Anterior cingulate cortex (tissue), 58 donors: ENCODE measurements around the gene CROCC2.
A peak's percentile ranks its signal among the peaks of the same experiment; 100 is the strongest.

Experiments
- DNase-seq, 58 donors: peaks; one replicate each; lab custom pipeline; 2025; lab: John Stamatoyannopoulos, UW

The CROCC2 gene

GRCh38 chr2:240981871-240982800 is 76.0 kb downstream of the CROCC2 start:
- no peak for DNase-seq

DNA sequence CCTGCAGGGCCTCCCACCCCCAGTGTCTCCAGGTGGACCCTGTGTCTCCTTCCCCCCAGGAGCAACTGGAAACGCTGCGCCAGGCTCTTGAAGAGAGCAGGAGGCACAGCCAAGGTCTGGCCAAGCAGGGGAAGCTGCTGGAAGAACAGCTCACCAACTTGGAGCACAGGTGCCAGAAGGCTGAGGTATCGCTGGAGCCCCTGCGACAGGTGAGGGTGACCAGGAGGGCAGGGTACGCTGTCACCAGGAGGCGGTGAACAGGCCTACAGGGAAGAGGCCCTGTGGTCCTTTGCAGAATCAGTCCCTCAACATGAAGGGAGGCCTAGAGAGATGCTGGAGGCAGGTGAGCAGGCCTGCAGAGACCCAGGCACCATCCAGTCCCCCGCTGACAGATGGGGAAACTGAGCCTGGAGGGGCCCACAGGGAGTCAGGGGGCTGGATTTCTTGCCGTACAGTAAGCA is 76.7 kb downstream of the CROCC2 start:
- DNase-seq = no peak

- peak in 1 of 58 donors; percentile 54 for DNase-seq
Observed at GRCh38 chr2:240983361-240983995, 77.3 kb downstream of the CROCC2 start.

DNA sequence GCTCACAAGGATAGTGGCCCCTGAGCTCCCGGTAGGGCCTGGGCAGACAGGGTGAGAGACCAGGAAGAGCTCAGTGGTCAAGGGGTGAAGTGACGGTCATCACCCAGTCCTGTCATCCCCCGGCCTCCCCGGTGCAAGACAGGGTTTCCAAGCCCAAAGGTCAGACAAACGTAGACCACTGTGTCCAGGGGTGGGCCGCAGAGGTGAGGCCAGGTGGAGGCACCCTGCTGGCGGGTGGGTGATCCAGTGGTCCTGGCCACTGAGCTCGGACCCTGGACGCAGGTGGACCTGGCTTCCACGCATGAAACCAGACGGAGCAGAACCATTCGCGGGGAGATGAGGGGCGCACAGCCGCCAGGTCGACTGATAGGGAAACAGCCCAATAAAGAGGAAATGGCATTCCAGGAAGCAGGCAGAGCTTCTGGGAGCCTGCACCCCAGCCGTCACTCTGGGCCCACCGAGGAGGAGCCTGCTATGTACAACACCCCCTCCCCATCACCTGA is 77.9 kb downstream of the CROCC2 start:
- no peak for DNase-seq

DNA sequence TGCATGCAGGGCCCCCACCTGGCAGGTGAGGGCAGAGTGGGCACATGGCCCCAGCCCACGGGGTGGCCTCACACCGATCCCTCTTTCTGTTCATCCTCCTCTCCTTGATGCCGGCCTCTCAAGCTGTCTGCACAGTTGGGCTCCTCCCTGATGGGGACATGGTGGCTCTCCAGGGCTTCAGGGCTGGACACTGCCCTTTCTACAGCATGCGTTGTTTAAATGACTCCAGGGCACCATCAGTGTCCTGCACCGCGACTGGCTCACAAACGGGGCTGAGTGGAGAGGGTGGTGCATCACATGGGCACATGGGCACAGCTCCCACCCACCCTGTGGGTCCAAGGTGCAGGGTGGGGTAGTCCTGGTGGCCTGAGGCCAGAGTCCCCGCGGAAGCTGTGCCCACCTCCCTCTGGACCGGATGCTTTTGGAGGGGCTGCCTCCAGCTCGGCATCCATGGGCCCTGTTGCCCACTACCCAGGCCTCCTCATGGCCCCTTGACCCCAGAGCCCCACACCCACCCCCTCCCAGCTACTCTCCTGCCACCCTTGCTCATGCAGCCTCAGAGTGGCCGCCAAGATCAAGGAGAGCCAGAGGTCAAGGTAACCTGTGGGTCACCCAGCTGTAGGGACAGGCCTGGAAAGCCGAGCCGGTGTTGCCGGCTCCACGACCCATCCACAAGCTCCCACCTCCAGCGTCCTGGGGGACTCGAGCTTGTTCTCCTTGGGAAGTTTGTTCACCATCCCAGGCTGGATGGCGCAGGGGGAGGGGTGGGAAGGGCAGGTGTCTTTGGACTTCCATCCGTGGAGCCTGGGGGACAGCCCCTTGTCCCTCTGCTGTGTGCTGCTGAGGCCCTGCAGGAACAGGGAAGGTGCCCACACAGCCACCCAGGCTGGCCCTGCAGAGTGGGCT is 80.0 kb downstream of the CROCC2 start:
- no peak for DNase-seq

GRCh38 chr2:240986787-240987411 is 80.8 kb downstream of the CROCC2 start:
- peak in 2 of 58 donors; percentile 43 to 45 for DNase-seq

DNA sequence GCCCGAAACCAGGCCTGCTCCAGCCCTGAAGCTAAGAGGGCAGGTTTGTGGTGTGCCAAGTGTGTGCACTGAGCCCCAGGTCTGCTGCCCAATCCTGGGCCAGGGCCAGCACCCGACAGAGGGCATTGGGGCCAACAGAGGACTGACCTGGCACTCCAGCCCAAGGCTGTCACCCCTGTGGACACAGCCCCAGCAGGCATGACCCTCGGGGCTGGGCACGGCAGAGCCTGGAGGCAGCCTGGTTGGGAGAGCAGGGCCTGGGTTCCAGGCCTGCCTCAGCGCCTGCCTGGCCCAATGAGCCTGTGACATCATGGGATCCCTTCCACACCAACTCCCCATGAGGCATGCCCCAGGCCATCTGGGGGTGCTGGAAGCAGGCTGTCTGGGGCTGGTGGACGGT is 81.5 kb downstream of the CROCC2 start:
- DNase-seq = no peak

- no peak for DNase-seq
Observed at GRCh38 chr2:240988146-240988545, 82.0 kb downstream of the CROCC2 start.

DNA sequence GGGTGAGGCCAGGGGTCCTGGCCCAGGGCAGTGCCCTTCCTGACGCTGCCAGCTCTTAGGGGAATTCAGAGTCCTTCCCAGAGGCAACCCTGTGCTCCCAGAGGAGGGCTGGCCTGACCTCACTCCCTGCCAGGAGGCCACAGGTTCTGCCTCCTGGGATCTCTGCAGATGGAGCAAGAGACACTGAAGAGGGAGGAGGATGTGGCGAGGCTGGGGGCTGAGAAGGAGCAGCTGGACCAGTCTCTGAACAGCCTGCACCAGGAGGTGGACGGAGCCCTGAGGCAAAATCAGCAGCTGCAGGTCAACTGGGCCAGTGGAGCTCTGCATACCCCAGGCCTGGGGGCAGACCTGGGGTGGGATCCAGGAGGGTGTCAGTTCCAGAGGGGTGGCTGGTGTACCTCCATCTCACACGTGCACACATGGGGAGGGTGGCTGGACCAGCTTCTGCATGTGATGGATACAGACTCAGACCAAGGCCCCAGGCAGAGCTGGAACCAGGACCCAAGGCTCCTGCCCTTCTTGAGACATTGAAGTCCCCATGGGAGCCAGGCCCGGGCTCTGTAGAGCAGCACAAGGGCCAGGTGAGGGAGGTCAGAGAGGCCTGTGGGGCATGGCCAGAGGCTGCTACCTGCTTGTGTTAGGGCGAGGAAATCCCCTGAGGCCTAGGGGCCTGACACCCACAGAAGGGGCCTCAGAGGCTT is 82.6 kb downstream of the CROCC2 start:
- no peak for DNase-seq

- no peak for DNase-seq
Observed at GRCh38 chr2:240989451-240990265, 83.5 kb downstream of the CROCC2 start.

DNA sequence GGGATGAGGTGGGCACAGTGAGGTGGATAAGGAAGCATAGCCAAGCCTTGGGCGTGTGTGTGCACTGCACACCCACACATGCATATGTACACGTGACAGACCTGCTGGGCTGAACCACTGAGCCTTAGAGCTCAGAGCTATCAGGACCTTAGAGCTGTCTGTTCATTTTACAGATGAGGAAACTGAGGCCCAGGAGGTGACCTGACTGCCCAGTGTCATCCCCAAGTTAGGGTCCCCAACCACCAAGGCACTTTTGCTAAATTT is 84.1 kb downstream of the CROCC2 start:
- no peak for DNase-seq

- DNase-seq = no peak
Observed at GRCh38 chr2:240990726-240991377, 84.7 kb downstream of the CROCC2 start.

GRCh38 chr2:240991378-240992263 is 85.5 kb downstream of the CROCC2 start:
- peak in 44 of 58 donors; percentile 14 to 88 (median 60) for DNase-seq

DNA sequence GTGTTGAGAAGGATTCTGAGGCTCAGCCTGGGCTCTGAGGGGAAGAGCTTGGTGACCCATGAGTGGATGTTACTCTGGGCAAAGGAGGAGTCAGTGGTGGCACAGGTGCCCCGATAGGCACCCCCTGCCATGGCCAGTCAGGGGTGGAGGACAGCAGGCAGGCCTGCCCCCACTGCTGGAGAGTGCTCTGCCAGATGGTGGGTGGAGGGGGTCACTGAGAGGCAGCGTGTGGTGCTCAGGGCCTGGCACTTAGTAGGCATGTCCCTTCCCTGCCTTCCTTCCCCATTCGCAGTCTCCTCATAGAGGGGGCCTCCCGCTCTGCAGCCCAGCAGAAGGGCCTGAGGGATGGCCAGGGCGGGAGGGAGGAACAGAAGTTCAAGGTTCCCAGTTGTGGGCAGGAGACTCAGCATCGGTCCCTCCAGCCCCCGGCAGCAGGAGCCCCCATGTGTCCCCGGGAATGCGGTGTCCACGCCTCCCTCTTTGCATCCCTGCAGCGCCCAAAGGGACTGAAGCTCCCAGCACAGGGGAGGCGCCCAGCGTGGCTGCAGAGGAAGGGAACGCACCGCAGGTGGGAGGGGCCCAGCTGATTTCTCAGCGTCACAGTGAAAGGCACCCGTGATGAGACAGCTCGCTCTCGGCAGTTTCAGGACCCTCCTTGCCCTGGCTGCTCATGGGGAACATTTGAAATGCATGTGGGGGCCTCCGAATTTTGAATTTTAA is 86.6 kb downstream of the CROCC2 start:
- peak in 4 of 58 donors; percentile 24 to 57 (median 44) for DNase-seq

DNA sequence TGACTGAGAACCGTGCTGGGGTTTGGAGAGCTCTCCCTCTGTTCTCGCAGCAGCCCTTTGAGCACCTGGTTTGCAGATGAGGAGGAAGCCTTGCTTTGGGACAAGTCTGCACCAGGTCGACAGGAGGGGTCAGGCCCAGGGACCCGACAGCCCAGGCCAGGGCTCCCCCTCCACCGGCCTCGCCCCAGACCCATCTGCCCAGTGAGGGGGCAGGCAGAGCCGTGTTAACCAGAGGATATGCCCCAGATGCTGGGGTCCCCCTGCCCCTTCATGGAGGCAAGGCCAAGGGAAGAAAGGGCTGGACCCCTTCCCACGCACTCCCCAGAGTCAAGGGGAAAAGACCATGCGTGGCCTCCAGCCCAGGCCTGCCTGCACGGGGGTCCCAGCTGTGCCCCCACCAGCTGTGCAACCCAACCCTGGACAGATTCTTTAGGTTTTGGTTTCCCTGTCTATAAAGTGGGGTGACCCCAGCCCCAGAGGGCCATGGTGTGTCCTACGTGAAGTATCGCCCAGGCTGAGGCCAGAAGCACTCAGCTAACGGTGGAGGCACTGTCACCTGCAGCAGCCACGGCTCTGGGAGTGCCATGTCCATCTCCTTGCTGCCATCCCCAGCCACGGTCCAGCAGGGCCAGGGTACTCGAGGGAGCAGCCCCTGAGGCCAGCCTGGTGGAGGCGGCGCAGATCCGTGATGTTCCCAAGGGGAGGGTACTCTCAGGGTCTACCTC is 87.5 kb downstream of the CROCC2 start:
- no peak for DNase-seq
